DLD1 (cell line): Measurements from ENCODE around the gene HOXA4.

Experiments
- in situ Hi-C: cut with HindIII; loops from 2 replicates; pipeline ENCODE4 v1.10.0; 2017; ENCODE audit warnings: low sequenced_read_pairs

HOXA4 gene

GRCh38 chr7:27169658-27170425 is 39.3 kb upstream of the HOXA4 start:
- in situ Hi-C loops = loop anchor here (10.0 kb wide), 1 partner anchor 315 kb away; no protein-coding TSS in a partner anchor

- in situ Hi-C loops = loop anchor here (10.0 kb wide), 1 partner anchor 314 kb away; no protein-coding TSS in a partner anchor
Observed at GRCh38 chr7:27168265-27168947, 37.8 kb upstream of the HOXA4 start.

- in situ Hi-C loops = loop anchor here (10.0 kb wide), 1 partner anchor 313 kb away; no protein-coding TSS in a partner anchor
Observed at GRCh38 chr7:27167916-27168264, 37.3 kb upstream of the HOXA4 start.

GRCh38 chr7:27166531-27167505 is 36.3 kb upstream of the HOXA4 start:
- in situ Hi-C loops = loop anchor here (10.0 kb wide), 1 partner anchor 312 kb away; no protein-coding TSS in a partner anchor

- in situ Hi-C loops = loop anchor here (10.0 kb wide), 1 partner anchor 311 kb away; no protein-coding TSS in a partner anchor
Observed at GRCh38 chr7:27165996-27166530, 35.5 kb upstream of the HOXA4 start.

- in situ Hi-C loops = loop anchor here (10.0 kb wide), 1 partner anchor 311 kb away; no protein-coding TSS in a partner anchor
Observed at GRCh38 chr7:27165089-27165995, 34.8 kb upstream of the HOXA4 start, which contains the start of gene HOXA9. HOXA9 (minus strand) TSS chr7:27165537; CDS start chr7:27165457, 80 bp downstream.

- in situ Hi-C loops = loop anchor here (5.0 to 10.0 kb wide), 2 partner anchors 37 to 310 kb away; no protein-coding TSS in a partner anchor
Observed at GRCh38 chr7:27164367-27165088, 34.0 kb upstream of the HOXA4 start.

GRCh38 chr7:27164045-27164366 is 33.4 kb upstream of the HOXA4 start:
- in situ Hi-C loops = loop anchor here (5.0 to 10.0 kb wide), 2 partner anchors 37 to 309 kb away; no protein-coding TSS in a partner anchor

GRCh38 chr7:27163288-27164044 is 32.9 kb upstream of the HOXA4 start:
- in situ Hi-C loops = loop anchor here (5.0 to 10.0 kb wide), 2 partner anchors 36 to 309 kb away; no protein-coding TSS in a partner anchor

- in situ Hi-C loops = loop anchor here (5.0 to 10.0 kb wide), 2 partner anchors 35 to 308 kb away; no protein-coding TSS in a partner anchor
Observed at GRCh38 chr7:27162561-27163287, 32.2 kb upstream of the HOXA4 start.

GRCh38 chr7:27161721-27162560 is 31.4 kb upstream of the HOXA4 start:
- in situ Hi-C loops = loop anchor here (5.0 to 10.0 kb wide), 2 partner anchors 35 to 307 kb away; no protein-coding TSS in a partner anchor

GRCh38 chr7:27161214-27161720 is 30.7 kb upstream of the HOXA4 start:
- in situ Hi-C loops = loop anchor here (5.0 to 10.0 kb wide), 2 partner anchors 34 to 306 kb away; no protein-coding TSS in a partner anchor

GRCh38 chr7:27160546-27161213 is 30.1 kb upstream of the HOXA4 start:
- in situ Hi-C loops = loop anchor here (5.0 to 10.0 kb wide), 2 partner anchors 33 to 306 kb away; no protein-coding TSS in a partner anchor

GRCh38 chr7:27160145-27160545 is 29.6 kb upstream of the HOXA4 start:
- in situ Hi-C loops = loop anchor here (5.0 to 10.0 kb wide), 2 partner anchors 33 to 305 kb away; no protein-coding TSS in a partner anchor
